Kidney (tissue), 22 donors: ENCODE measurements around the gene UBE2Q2. TPM values are rescaled to one million over a fixed set of nuclear protein-coding genes. Genes with fewer than 3 reads are reported as not detected.
"Not testable (repeated sequence)": the region's sequence is repeated elsewhere in the genome, so short reads cannot be mapped to it uniquely, and the experiment has no call there.

ENCODE experiments used
- DNase-seq, 5 donors: peaks; one replicate each; pipeline ENCODE4 v3.0.0-alpha.2; 2013 to 2020
- FAIRE-seq: peaks from 2 replicates; lab custom pipeline; 2012; peaks lifted over from hg19 to GRCh38; lab: Jason Lieb, UNC
- H3K27ac ChIP-seq, 2 donors: one replicate each; pipeline ENCODE4 v1.7.0; 2013; ENCODE audit warnings: low read depth in 2 of 2, low read length in 2 of 2, inconsistent platforms in 1 of 2
- H3K27me3 ChIP-seq: one replicate; pipeline ENCODE4 v1.7.1; 2013; ENCODE audit warnings: low read length, inconsistent platforms; ENCODE audit not compliant: control insufficient read depth, insufficient read depth
- H3K36me3 ChIP-seq, 3 donors: one replicate each; pipeline versions ENCODE4 v1.7.0 to v1.7.1; 2013; ENCODE audit warnings: low read length in 3 of 3, control low read depth in 1 of 3, inconsistent platforms in 1 of 3; ENCODE audit not compliant: insufficient read depth in 3 of 3, control insufficient read depth in 2 of 3
- H3K4me1 ChIP-seq, 3 donors: one replicate each; pipeline versions ENCODE4 v1.7.0 to v1.7.1; 2013; ENCODE audit warnings: low read length in 3 of 3, inconsistent platforms in 1 of 3, low read depth in 1 of 3; ENCODE audit not compliant: control insufficient read depth in 2 of 3, insufficient read depth in 2 of 3
- H3K4me3 ChIP-seq, 3 donors: one replicate each; pipeline versions ENCODE4 v1.7.0 to v1.8.1; 2013; ENCODE audit warnings: low read length in 3 of 3, control low read depth in 1 of 3, inconsistent platforms in 1 of 3
- H3K9ac ChIP-seq, 3 donors: one replicate each; pipeline versions ENCODE4 v1.7.0 to v1.7.1; 2013; ENCODE audit warnings: low read length in 3 of 3, control low read depth in 1 of 3, inconsistent platforms in 1 of 3
- H3K9me3 ChIP-seq, 3 donors: one replicate each; pipeline versions ENCODE4 v1.7.0 to v1.7.1; 2013; ENCODE audit warnings: low read length in 3 of 3, control low read depth in 1 of 3, inconsistent platforms in 1 of 3; ENCODE audit not compliant: control insufficient read depth in 2 of 3, insufficient read depth in 1 of 3
- CTCF ChIP-seq: IDR thresholded peaks from 3 replicates; pipeline ENCODE4 v1.5.1; 2012; ENCODE audit warnings: mild to moderate bottlenecking, moderate library complexity, borderline replicate concordance; ENCODE audit not compliant: insufficient read depth; ENCODE audit errors: extremely low read depth
- intact Hi-C: fragments of 100-400 bp; cut with DNase I; formaldehyde crosslinking; loops from one replicate; pipeline ENCODE4 v1.11.1; 2022
- long read RNA-seq, 10 donors: library from polyadenylated mRNA in 1 of 10; unstranded in 1 of 10; transcript quantifications; one replicate each; pipeline ENCODE4 v2.0.0 and lab custom pipeline, GENCODE V29; 2021 to 2026
- polyA plus RNA-seq: library from polyadenylated mRNA; stranded (reverse); fragments of 350-450 nt; fragmentation: Illumina TruSeq; extraction: RNeasy Lipid Tissue Mini Kit (QIAGEN cat#74804); gene quantifications from one replicate; pipeline ENCODE4 v1.2.3, GENCODE V29; 2014; ENCODE audit warnings: low read depth, low replicate concordance; ENCODE audit not compliant: insufficient read depth
- total RNA-seq: library from RNA; stranded (reverse); fragmentation: NEBNext Ultra II Directional; extraction: Animal tissue kit (Norgen Biotek cat#: 25700); gene quantifications from one replicate; pipeline ENCODE4 v1.2.1, GENCODE V29; 2021
- donor health status: control.
- donor health status: control.
- donor health status: control.
- donor health status: control.
- donor health status: control.
- donor health status: DM: yes; HTN: yes; CAD: no.
- donor health status: Normal renal cell carcinoma (clear cell type).

The UBE2Q2 gene
- total RNA-seq (31.6 TPM), polyA plus RNA-seq (18.1 TPM)
- long read RNA-seq, donor 1, transcript UBE2Q2-201 (13 exons, 3,130 nt) = major isoform, 5 of 5 reads
- long read RNA-seq, donor 1, partial matches to known transcripts = 0 of 5 reads
- long read RNA-seq, donor 1, other reads (novel, unspliced or antisense) = 0 of 5 reads
- long read RNA-seq, donor 2, partial matches to known transcripts = 0 of 2 reads
- long read RNA-seq, donor 2, other reads (novel, unspliced or antisense) = 0 of 2 reads
- long read RNA-seq, donor 3, partial matches to known transcripts = 0 of 3 reads
- long read RNA-seq, donor 3, other reads (novel, unspliced or antisense) = 0 of 3 reads
- long read RNA-seq, donor 4, transcript UBE2Q2-201 (13 exons, 3,130 nt) = major isoform, 6 of 7 reads
- long read RNA-seq, donor 4, partial matches to known transcripts = 0 of 7 reads
- long read RNA-seq, donor 4, other reads (novel, unspliced or antisense) = 0 of 7 reads
- long read RNA-seq, donor 5 = 0 reads
- long read RNA-seq, donor 6, partial matches to known transcripts = 5 of 8 reads
- long read RNA-seq, donor 6, other reads (novel, unspliced or antisense) = 0 of 8 reads
- long read RNA-seq, donor 7, transcript UBE2Q2-208 (12 exons, 2,969 nt) = minor isoform, 9 of 54 reads
- long read RNA-seq, donor 7, transcript UBE2Q2-201 (13 exons, 3,130 nt) = major isoform, 30 of 54 reads
- long read RNA-seq, donor 7, partial matches to known transcripts = 3 of 54 reads
- long read RNA-seq, donor 7, other reads (novel, unspliced or antisense) = 11 of 54 reads
- long read RNA-seq, donor 8, transcript UBE2Q2-201 (13 exons, 3,130 nt) = major isoform, 6 of 15 reads
- long read RNA-seq, donor 8, partial matches to known transcripts = 9 of 15 reads
- long read RNA-seq, donor 8, other reads (novel, unspliced or antisense) = 0 of 15 reads
- long read RNA-seq, donor 9 = 0 reads
- long read RNA-seq, donor 10, partial matches to known transcripts = 0 of 2 reads
- long read RNA-seq, donor 10, other reads (novel, unspliced or antisense) = 0 of 2 reads

GRCh38 chr15:75842722-75843677, at the start of gene UBE2Q2:
UBE2Q2 (plus strand) TSS chr15:75843447; CDS start chr15:75843667, 220 bp downstream.
- Histone ChIP-seq H3K9me3 (no peaks in the 10 kb centered on the region), H3K27ac (peak within 1 kb of the TSS; percentile 51 to 89), H3K9ac (peak within 1 kb of the TSS; percentile 64 to 87 (median 79)), H3K27me3 (no peaks in the 10 kb centered on the region), H3K36me3 (no peaks in the 10 kb centered on the region), H3K4me1 (peaks cover 2 to 7% (median 3%) of the 10 kb centered on the region in 3 donors), H3K4me3 (peak within 1 kb of the TSS; percentile 83 to 90 (median 86))
- no peak for TF ChIP-seq CTCF
- intact Hi-C loops = no loop called here
- FAIRE-seq (no peak), DNase-seq (peak; percentile 75 to 92 (median 88))

GRCh38 chr15:75796321-75796720, 46.9 kb upstream of the UBE2Q2 start:
- Histone ChIP-seq H3K4me3 (no peak overlapping the region), H3K27me3 (peaks cover 6% of the 10 kb centered on the region), H3K36me3 (no peaks in the 10 kb centered on the region), H3K9me3 (no peaks in the 10 kb centered on the region), H3K27ac (no peak overlapping the region), H3K9ac (no peak overlapping the region), H3K4me1 (no peaks in the 10 kb centered on the region)
- no peak for FAIRE-seq
- intact Hi-C loops = no loop called here
- TF ChIP-seq CTCF = no peak
- DNase-seq = no peak

DNA sequence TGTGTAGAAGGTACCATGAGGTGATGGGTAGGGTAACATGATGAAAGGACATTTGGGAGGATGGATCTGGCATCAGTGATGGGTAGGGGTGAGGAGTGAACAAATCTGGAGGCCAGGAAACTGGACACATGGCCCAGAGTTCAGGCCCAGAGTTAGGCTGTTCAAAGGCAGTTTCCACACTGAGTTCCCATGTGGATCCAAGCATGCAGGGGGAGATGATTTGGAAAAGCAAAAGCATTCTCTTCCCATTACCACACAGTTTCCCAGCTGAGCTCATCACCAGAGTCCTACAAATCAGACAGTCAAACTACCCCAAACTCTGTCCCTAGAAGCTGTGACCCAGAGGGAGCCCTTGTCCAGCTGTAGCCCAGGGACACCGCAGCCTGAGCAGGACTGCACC, 46.1 kb upstream of the UBE2Q2 start:
- FAIRE-seq, H3K36me3 ChIP-seq, H3K9me3 ChIP-seq, intact Hi-C loops, H3K4me3 ChIP-seq, H3K4me1 ChIP-seq, H3K9ac ChIP-seq, H3K27me3 ChIP-seq, DNase-seq, H3K27ac ChIP-seq: not testable (repeated sequence)
